Thyroid gland (tissue), 4 donors: ENCODE results near the gene FBXL13. TPM values are rescaled to one million over a fixed set of nuclear protein-coding genes. Genes with fewer than 3 reads are reported as not detected.
"Not testable (repeated sequence)": the region's sequence is repeated elsewhere in the genome, so short reads cannot be mapped to it uniquely, and the experiment has no call there.

Source experiments
- DNase-seq, 2 donors: peaks; one replicate each; pipeline ENCODE4 v3.0.0-alpha.2; 2019
- H3K27ac ChIP-seq, 3 donors: fragments of 200-600 bp; sonication (generic); 1 replicate in 2 of 3; 2 replicates in 1 of 3; pipeline ENCODE4 v1.5.1; 2016 to 2019; ENCODE audit warnings: mild to moderate bottlenecking in 1 of 3, moderate library complexity in 1 of 3
- H3K27me3 ChIP-seq: fragments of 200-600 bp; sonication (generic); one replicate; pipeline ENCODE4 v1.5.1; 2019
- H3K36me3 ChIP-seq, 2 donors: fragments of 200-600 bp; sonication (generic); one replicate each; pipeline ENCODE4 v1.5.1; 2016 to 2019
- H3K4me1 ChIP-seq, 2 donors: fragments of 200-600 bp; sonication (generic); one replicate each; pipeline ENCODE4 v1.5.1; 2017 to 2019
- H3K4me3 ChIP-seq, 3 donors: fragments of 200-600 bp; sonication (generic); replicated peaks in 1 of 3; 1 replicate in 2 of 3; 2 replicates in 1 of 3; pipeline ENCODE4 v1.5.1; 2016; ENCODE audit warnings: mild to moderate bottlenecking in 1 of 3
- H3K9me3 ChIP-seq: fragments of 200-600 bp; sonication (generic); one replicate; pipeline ENCODE4 v1.5.1; 2017
- POLR2A ChIP-seq, 2 donors: fragments of 450-650 bp; IDR thresholded peaks; one replicate each; pipeline ENCODE4 v1.6.1; 2017; ENCODE audit warnings: antibody characterized with exemption in 2 of 2, mild to moderate bottlenecking in 2 of 2, moderate library complexity in 1 of 2
- WGBS, 2 donors: methylation state at CpG; one replicate each; pipeline ENCODE4 v1.1.5; 2017; 5-methylcytosine and 5-hydroxymethylcytosine counted together
- intact Hi-C: fragments of 100-400 bp; cut with DNase I; formaldehyde crosslinking; loops from one replicate; pipeline ENCODE4 v1.15.1; 2023
- total RNA-seq, 4 donors: library from RNA; depleted of rRNA; stranded (reverse); fragments of >200 nt; gene quantifications; one replicate each; pipeline ENCODE4 v1.2.3, GENCODE V29; 2016
- TF ChIP-seq, protein P1 (sequence below), 6 experiments: fragments of 200-600 bp in 3 of 6; fragments of 450-650 bp in 3 of 6; sonication (generic) in 3 of 6; IDR thresholded peaks; one replicate each; pipeline ENCODE4 v1.5.1; 2016 to 2019; ENCODE audit warnings: antibody characterized with exemption in 6 of 6, mild to moderate bottlenecking in 2 of 6, inconsistent platforms in 1 of 6, moderate library complexity in 1 of 6

The FBXL13 gene
- total RNA-seq, 4 donors from 2014 or later, result 4.2 to 9.6 (median 5.0) TPM

DNA sequence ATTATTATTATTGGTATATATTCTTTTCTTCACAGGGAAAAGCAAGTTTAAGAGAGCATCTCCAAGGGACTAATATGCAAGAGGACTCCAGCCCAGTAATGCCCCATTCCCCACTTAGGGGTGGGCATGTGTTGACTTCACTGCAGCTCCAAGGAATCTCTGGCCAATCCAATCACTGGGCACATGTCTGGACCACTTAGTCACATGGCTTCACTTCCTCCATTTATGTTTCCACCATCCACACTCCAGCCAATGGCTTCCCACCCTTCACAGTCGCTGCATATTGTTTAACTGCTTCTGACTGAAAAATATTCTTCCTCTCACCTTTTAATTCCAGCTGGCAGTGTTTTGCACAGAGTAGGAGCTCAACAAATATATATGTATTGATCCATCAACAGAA, 43.6 kb downstream of the FBXL13 start:
- Histone ChIP-seq H3K36me3 (no peaks in the 10 kb centered on the region), H3K9me3 (no peaks in the 10 kb centered on the region), H3K4me3 (no peak overlapping the region), H3K4me1 (no peaks in the 10 kb centered on the region), H3K27me3 (no peaks in the 10 kb centered on the region), H3K27ac (no peak overlapping the region)
- DNase-seq, result no peak
- WGBS, 2 donors, result 89 to 94% methylated on average over 1 of the region's 1 CpG
- TF ChIP-seq, protein P1, sequence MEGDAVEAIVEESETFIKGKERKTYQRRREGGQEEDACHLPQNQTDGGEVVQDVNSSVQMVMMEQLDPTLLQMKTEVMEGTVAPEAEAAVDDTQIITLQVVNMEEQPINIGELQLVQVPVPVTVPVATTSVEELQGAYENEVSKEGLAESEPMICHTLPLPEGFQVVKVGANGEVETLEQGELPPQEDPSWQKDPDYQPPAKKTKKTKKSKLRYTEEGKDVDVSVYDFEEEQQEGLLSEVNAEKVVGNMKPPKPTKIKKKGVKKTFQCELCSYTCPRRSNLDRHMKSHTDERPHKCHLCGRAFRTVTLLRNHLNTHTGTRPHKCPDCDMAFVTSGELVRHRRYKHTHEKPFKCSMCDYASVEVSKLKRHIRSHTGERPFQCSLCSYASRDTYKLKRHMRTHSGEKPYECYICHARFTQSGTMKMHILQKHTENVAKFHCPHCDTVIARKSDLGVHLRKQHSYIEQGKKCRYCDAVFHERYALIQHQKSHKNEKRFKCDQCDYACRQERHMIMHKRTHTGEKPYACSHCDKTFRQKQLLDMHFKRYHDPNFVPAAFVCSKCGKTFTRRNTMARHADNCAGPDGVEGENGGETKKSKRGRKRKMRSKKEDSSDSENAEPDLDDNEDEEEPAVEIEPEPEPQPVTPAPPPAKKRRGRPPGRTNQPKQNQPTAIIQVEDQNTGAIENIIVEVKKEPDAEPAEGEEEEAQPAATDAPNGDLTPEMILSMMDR (IDR thresholded peaks at IDR 0.05), result no peak
- TF ChIP-seq POLR2A (IDR thresholded peaks at IDR 0.05), result no peak
- intact Hi-C loops, result no loop called here

DNA sequence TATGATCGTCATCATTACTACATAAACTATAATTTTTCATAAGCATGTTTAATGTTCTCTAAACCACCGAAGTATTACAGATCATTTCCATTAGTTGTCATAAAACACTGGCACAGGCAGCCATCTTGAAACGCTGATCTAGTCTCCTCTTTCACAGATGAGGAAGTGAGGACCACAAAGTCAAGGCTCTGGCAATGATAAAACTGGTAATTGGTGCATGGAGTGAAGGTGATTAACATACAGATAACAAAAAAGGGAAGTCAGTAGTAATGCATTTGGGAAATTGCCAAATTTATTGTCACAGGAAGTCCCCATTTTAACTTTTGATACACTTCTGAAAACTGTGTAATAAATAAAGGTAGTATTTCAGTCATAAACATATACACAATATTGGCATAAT, 49.3 kb downstream of the FBXL13 start:
- no peaks in the 10 kb centered on the region for H3K4me1 ChIP-seq
- no peak overlapping the region for H3K4me3 ChIP-seq
- TF ChIP-seq POLR2A (IDR thresholded peaks at IDR 0.05), result no peak
- TF ChIP-seq, protein P1 (IDR thresholded peaks at IDR 0.05), result no peak
- no peak overlapping the region for H3K27ac ChIP-seq
- H3K27me3 ChIP-seq, result no peaks in the 10 kb centered on the region
- H3K36me3 ChIP-seq, result no peaks in the 10 kb centered on the region
- WGBS, 2 donors, result 88 to 92% methylated on average over 3 of the region's 3 CpGs
- H3K9me3 ChIP-seq, result no peaks in the 10 kb centered on the region
- no peak for DNase-seq
- intact Hi-C loops, result no loop called here

DNA sequence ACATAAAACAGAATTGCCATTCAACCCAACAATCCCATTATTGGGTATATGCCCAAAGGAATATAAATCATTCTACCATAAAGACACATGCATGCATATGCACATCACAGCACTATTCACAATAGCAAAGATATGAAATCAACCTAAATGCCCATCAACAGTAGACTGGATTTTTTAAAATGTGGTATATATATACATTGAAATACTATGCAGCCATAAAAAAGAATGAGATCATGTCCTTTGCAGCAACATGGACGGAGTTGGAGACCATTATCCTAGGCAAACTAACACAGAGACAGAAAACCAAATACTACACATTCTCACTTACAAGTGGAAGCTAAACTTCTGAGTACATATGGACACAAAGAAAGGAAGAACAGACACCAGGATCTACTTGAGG, 51.0 kb downstream of the FBXL13 start:
- DNase-seq, H3K4me3 ChIP-seq, H3K4me1 ChIP-seq, intact Hi-C loops, H3K27ac ChIP-seq, H3K9me3 ChIP-seq, H3K36me3 ChIP-seq, H3K27me3 ChIP-seq: not testable (repeated sequence)
- WGBS, 2 donors, result 91 to 100% methylated on average over 1 of the region's 1 CpG

DNA sequence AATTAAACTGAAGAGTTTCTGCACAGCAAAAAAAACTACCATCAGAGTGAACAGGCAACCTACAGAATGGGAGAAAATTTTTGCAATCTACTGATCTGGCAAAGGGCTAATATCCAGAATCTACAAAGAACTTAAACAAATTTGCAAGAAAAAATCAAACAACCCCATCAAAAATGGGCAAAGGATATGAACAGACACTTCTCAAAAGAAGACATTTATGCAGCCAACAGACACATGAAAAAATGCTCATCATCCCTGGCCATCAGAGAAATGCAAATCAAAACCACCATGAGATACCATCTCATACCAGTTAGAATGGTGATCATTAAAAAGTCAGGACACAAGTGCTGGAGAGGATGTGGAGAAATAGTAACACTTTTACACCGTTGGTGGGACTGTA, 53.1 kb downstream of the FBXL13 start:
- H3K4me3 ChIP-seq, intact Hi-C loops, H3K27ac ChIP-seq, DNase-seq, H3K4me1 ChIP-seq, H3K9me3 ChIP-seq, H3K36me3 ChIP-seq, H3K27me3 ChIP-seq: not testable (repeated sequence)
- WGBS, 2 donors, result 94 to 100% methylated on average over 1 of the region's 1 CpG

DNA sequence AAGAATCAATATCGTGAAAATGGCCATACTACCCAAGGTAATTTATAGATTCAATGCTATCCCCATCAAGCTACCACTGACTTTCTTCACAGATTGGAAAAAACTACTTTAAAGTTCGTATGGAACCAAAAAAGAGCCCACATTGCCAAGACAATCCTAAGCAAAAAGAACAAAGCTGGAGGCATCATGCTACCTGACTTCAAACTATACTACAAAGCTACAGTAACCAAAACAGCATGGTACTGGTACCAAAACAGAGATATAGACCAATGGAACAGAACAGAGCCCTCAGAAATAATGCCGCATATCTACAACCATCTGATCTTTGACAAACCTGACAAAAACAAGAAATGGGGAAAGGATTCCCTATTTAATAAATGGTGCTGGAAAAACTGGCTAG, 53.7 kb downstream of the FBXL13 start:
- DNase-seq, intact Hi-C loops, H3K4me1 ChIP-seq, H3K4me3 ChIP-seq, H3K27ac ChIP-seq, H3K27me3 ChIP-seq, H3K36me3 ChIP-seq, H3K9me3 ChIP-seq: not testable (repeated sequence)
- WGBS, 2 donors, result 92 to 96% methylated on average over 3 of the region's 3 CpGs

DNA sequence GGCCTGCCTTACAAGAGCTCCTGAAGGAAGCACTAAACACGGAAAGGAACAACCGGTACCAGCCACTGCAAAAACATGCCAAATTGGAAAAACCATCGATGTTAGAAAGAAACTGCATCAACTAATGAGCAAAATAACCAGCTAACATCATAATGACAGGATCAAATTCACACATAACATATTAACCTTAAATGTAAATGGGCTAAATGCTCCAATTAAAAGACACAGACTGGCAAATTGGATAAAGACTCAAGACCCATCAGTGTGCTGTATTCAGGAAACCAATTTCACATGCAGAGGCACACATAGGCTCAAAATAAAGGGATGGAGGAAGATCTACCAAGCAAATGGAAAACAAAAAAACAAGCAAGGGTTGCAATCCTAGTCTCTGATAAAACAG, 56.3 kb downstream of the FBXL13 start:
- H3K36me3 ChIP-seq, intact Hi-C loops, H3K27ac ChIP-seq, H3K4me1 ChIP-seq, H3K9me3 ChIP-seq, H3K4me3 ChIP-seq, DNase-seq, H3K27me3 ChIP-seq: not testable (repeated sequence)
- 95 to 96% methylated on average over 3 of the region's 3 CpGs for WGBS, 2 donors

DNA sequence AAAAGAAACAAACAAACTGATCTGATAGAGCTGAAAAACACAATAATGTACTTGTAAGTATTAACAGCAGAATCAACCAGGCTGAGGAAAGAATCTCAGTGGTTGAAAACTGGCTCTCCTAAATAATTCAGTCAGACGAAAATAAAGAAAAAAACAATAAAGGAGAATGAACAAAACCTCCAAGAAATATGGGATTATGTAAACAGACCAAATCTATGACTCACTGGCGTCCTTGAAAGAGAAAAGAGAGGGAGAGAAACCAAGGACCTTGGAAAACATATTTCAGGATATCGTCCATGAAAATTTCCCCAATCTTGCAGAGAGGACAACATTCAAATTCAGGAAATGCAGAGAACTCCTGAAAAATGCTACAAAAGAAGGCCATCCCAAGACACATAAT, 62.9 kb downstream of the FBXL13 start:
- DNase-seq, result no peak
- H3K4me1 ChIP-seq, result no peaks in the 10 kb centered on the region
- H3K27ac ChIP-seq, result no peak overlapping the region
- no peaks in the 10 kb centered on the region for H3K9me3 ChIP-seq
- WGBS, 2 donors, result 70 to 78% methylated on average over 3 of the region's 3 CpGs
- intact Hi-C loops, result no loop called here
- TF ChIP-seq, protein P1 (IDR thresholded peaks at IDR 0.05), result no peak
- no peak for TF ChIP-seq POLR2A (IDR thresholded peaks at IDR 0.05)
- no peaks in the 10 kb centered on the region for H3K27me3 ChIP-seq
- no peak overlapping the region for H3K4me3 ChIP-seq
- no peaks in the 10 kb centered on the region for H3K36me3 ChIP-seq
